ENCODE data around the gene USP10. TPM values are rescaled to one million over a fixed set of nuclear protein-coding genes. Genes with fewer than 3 reads are reported as not detected.

Gene USP10
- total RNA-seq, 1 experiment from 2014 or later, result 82.0 TPM

- in situ Hi-C loops (cut with HindIII; ENCODE audit: low sequenced_read_pairs), result no loop called here
- DNase-seq (ENCODE audit: low spot score), result no peak
Measured at GRCh38 chr16:84759061-84759460, 59.3 kb downstream of the USP10 start.

GRCh38 chr16:84759906-84760305, 60.1 kb downstream of the USP10 start:
- DNase-seq (ENCODE audit: low spot score), result no peak
- in situ Hi-C loops (cut with HindIII; ENCODE audit: low sequenced_read_pairs), result no loop called here

GRCh38 chr16:84761448-84762368, 61.9 kb downstream of the USP10 start:
- in situ Hi-C loops (cut with HindIII; ENCODE audit: low sequenced_read_pairs), result no loop called here

GRCh38 chr16:84763164-84763563, 63.4 kb downstream of the USP10 start:
- in situ Hi-C loops (cut with HindIII; ENCODE audit: low sequenced_read_pairs), result no loop called here

More at GRCh38 chr16:84761448-84762368, 61.9 kb downstream of the USP10 start:
- no peak for DNase-seq (ENCODE audit: low spot score)

GRCh38 chr16:84763629-84764028, 63.8 kb downstream of the USP10 start:
- no peak for DNase-seq (ENCODE audit: low spot score)
- in situ Hi-C loops (cut with HindIII; ENCODE audit: low sequenced_read_pairs), result no loop called here

More at GRCh38 chr16:84763164-84763563, 63.4 kb downstream of the USP10 start:
- DNase-seq (ENCODE audit: low spot score), result no peak

- in situ Hi-C loops (cut with HindIII; ENCODE audit: low sequenced_read_pairs), result no loop called here
- DNase-seq (ENCODE audit: low spot score), result no peak
Measured at GRCh38 chr16:84764970-84765369, 65.2 kb downstream of the USP10 start.

- no peak for DNase-seq (ENCODE audit: low spot score)
- in situ Hi-C loops (cut with HindIII; ENCODE audit: low sequenced_read_pairs), result no loop called here
Measured at GRCh38 chr16:84765616-84766580, 66.1 kb downstream of the USP10 start.

- in situ Hi-C loops (cut with HindIII; ENCODE audit: low sequenced_read_pairs), result no loop called here
- DNase-seq (ENCODE audit: low spot score), result peak; percentile 27
Measured at GRCh38 chr16:84766978-84767773, 67.4 kb downstream of the USP10 start.

GRCh38 chr16:84768061-84768807, 68.4 kb downstream of the USP10 start:
- DNase-seq (ENCODE audit: low spot score), result no peak
- in situ Hi-C loops (cut with HindIII; ENCODE audit: low sequenced_read_pairs), result no loop called here

GRCh38 chr16:84768808-84769197, 69.0 kb downstream of the USP10 start:
- DNase-seq (ENCODE audit: low spot score), result no peak
- in situ Hi-C loops (cut with HindIII; ENCODE audit: low sequenced_read_pairs), result no loop called here

GRCh38 chr16:84769416-84769815, 69.6 kb downstream of the USP10 start:
- no peak for DNase-seq (ENCODE audit: low spot score)
- in situ Hi-C loops (cut with HindIII; ENCODE audit: low sequenced_read_pairs), result no loop called here

- DNase-seq (ENCODE audit: low spot score), result no peak
- in situ Hi-C loops (cut with HindIII; ENCODE audit: low sequenced_read_pairs), result no loop called here
Measured at GRCh38 chr16:84773312-84773711, 73.5 kb downstream of the USP10 start.

- in situ Hi-C loops (cut with HindIII; ENCODE audit: low sequenced_read_pairs), result no loop called here
- DNase-seq (ENCODE audit: low spot score), result no peak
Measured at GRCh38 chr16:84774810-84775209, 75.0 kb downstream of the USP10 start.

- in situ Hi-C loops (cut with HindIII; ENCODE audit: low sequenced_read_pairs), result no loop called here
- no peak for DNase-seq (ENCODE audit: low spot score)
Measured at GRCh38 chr16:84775262-84775810, 75.5 kb downstream of the USP10 start.

GRCh38 chr16:84777435-84777834, 77.6 kb downstream of the USP10 start:
- in situ Hi-C loops (cut with HindIII; ENCODE audit: low sequenced_read_pairs), result no loop called here
- DNase-seq (ENCODE audit: low spot score), result no peak

GRCh38 chr16:84778720-84779119, 78.9 kb downstream of the USP10 start:
- in situ Hi-C loops (cut with HindIII; ENCODE audit: low sequenced_read_pairs), result no loop called here
- DNase-seq (ENCODE audit: low spot score), result no peak

- no peak for DNase-seq (ENCODE audit: low spot score)
- in situ Hi-C loops (cut with HindIII; ENCODE audit: low sequenced_read_pairs), result no loop called here
Measured at GRCh38 chr16:84780063-84780462, 80.3 kb downstream of the USP10 start.
